ENCODE data around the gene SYF2.

DNA sequence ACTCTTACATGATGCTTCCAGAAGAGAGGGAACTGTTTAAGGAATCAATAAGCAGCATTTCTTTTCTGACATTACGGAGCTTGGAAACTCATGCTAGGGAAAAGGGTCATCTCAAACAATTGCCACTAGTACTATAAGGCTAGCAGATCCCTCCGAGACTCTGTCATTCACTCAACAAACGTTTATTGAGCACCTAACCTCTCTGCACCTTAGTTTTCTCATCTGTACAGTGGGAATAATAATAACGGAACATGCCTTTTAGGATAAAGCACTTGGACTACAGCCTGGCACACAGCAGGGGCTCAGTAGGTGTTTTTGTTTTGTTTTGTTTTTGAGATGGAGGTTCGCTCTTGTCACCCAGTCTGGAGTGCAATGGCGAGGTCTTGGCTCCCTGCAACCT lies 51.3 kb downstream of the SYF2 start:
- TF ChIP-seq, protein P1, sequence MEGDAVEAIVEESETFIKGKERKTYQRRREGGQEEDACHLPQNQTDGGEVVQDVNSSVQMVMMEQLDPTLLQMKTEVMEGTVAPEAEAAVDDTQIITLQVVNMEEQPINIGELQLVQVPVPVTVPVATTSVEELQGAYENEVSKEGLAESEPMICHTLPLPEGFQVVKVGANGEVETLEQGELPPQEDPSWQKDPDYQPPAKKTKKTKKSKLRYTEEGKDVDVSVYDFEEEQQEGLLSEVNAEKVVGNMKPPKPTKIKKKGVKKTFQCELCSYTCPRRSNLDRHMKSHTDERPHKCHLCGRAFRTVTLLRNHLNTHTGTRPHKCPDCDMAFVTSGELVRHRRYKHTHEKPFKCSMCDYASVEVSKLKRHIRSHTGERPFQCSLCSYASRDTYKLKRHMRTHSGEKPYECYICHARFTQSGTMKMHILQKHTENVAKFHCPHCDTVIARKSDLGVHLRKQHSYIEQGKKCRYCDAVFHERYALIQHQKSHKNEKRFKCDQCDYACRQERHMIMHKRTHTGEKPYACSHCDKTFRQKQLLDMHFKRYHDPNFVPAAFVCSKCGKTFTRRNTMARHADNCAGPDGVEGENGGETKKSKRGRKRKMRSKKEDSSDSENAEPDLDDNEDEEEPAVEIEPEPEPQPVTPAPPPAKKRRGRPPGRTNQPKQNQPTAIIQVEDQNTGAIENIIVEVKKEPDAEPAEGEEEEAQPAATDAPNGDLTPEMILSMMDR (IDR thresholded peaks at IDR 0.05; ENCODE audit: insufficient read depth, low read length) = no peak
- no peak for TF ChIP-seq POLR2AphosphoS5 (IDR thresholded peaks at IDR 0.05; ENCODE audit: low read depth)
- TF ChIP-seq, protein P2, sequence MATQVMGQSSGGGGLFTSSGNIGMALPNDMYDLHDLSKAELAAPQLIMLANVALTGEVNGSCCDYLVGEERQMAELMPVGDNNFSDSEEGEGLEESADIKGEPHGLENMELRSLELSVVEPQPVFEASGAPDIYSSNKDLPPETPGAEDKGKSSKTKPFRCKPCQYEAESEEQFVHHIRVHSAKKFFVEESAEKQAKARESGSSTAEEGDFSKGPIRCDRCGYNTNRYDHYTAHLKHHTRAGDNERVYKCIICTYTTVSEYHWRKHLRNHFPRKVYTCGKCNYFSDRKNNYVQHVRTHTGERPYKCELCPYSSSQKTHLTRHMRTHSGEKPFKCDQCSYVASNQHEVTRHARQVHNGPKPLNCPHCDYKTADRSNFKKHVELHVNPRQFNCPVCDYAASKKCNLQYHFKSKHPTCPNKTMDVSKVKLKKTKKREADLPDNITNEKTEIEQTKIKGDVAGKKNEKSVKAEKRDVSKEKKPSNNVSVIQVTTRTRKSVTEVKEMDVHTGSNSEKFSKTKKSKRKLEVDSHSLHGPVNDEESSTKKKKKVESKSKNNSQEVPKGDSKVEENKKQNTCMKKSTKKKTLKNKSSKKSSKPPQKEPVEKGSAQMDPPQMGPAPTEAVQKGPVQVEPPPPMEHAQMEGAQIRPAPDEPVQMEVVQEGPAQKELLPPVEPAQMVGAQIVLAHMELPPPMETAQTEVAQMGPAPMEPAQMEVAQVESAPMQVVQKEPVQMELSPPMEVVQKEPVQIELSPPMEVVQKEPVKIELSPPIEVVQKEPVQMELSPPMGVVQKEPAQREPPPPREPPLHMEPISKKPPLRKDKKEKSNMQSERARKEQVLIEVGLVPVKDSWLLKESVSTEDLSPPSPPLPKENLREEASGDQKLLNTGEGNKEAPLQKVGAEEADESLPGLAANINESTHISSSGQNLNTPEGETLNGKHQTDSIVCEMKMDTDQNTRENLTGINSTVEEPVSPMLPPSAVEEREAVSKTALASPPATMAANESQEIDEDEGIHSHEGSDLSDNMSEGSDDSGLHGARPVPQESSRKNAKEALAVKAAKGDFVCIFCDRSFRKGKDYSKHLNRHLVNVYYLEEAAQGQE (IDR thresholded peaks at IDR 0.05; ENCODE audit: insufficient replicate concordance, low read depth) = no peak
- no peak for TF ChIP-seq SPI1 (IDR thresholded peaks at IDR 0.05; ENCODE audit: borderline replicate concordance, low read depth)

Data from HL-60 (cell line).